ENCODE data around the gene C1QTNF8. TPM values are rescaled to one million over a fixed set of nuclear protein-coding genes. Genes with fewer than 3 reads are reported as not detected.

C1QTNF8 gene
- total and polyA plus RNA-seq, 5 donors from 2014 or later: not detected

GRCh38 chr16:1131378-1131994 is 35.4 kb upstream of the C1QTNF8 start:
- Mint-ChIP-seq H3K4me3 (no peak overlapping the region), H3K36me3 (no peaks in the 10 kb centered on the region), H3K9me3 (no peaks in the 10 kb centered on the region), H3K27me3 (no peaks in the 10 kb centered on the region), H3K27ac (no peak overlapping the region), H3K4me1 (no peaks in the 10 kb centered on the region)
- H3K27ac ChIP-seq (ENCODE audit: insufficient read depth, low read length, poor library complexity, severe bottlenecking): no peak overlapping the region
- H3K9me3 ChIP-seq (ENCODE audit: control insufficient read depth in 2 of 2, low read length in 2 of 2): no peaks in the 10 kb centered on the region
- no peaks in the 10 kb centered on the region for H3K27me3 ChIP-seq (ENCODE audit: control insufficient read depth, insufficient read depth, low read length)
- ATAC-seq (ENCODE audit: low read depth in 2 of 2) (no peak), DNase-seq (no peak)
- H3K36me3 ChIP-seq (ENCODE audit: control insufficient read depth, insufficient read depth, low read length): no peaks in the 10 kb centered on the region
- H3K4me1 ChIP-seq (ENCODE audit: control insufficient read depth, insufficient read depth, low read length, poor library complexity, severe bottlenecking): no peaks in the 10 kb centered on the region
- no peak overlapping the region for H3K4me3 ChIP-seq (ENCODE audit: low read depth, low read length)

- no peak overlapping the region for H3K27ac Mint-ChIP-seq
- Histone ChIP-seq H3K9me3 (ENCODE audit: control insufficient read depth in 2 of 2, low read length in 2 of 2) (no peaks in the 10 kb centered on the region), H3K27me3 (ENCODE audit: control insufficient read depth, insufficient read depth, low read length) (no peaks in the 10 kb centered on the region), H3K27ac (ENCODE audit: insufficient read depth, low read length, poor library complexity, severe bottlenecking) (no peak overlapping the region), H3K36me3 (ENCODE audit: control insufficient read depth, insufficient read depth, low read length) (no peaks in the 10 kb centered on the region), H3K4me1 (ENCODE audit: control insufficient read depth, insufficient read depth, low read length, poor library complexity, severe bottlenecking) (no peaks in the 10 kb centered on the region), H3K4me3 (ENCODE audit: low read depth, low read length) (no peak overlapping the region)
- no peaks in the 10 kb centered on the region for H3K4me1 Mint-ChIP-seq
- no peak overlapping the region for H3K4me3 Mint-ChIP-seq
- DNase-seq (no peak), ATAC-seq (ENCODE audit: low read depth in 2 of 2) (no peak)
- no peaks in the 10 kb centered on the region for H3K36me3 Mint-ChIP-seq
- no peaks in the 10 kb centered on the region for H3K27me3 Mint-ChIP-seq
- no peaks in the 10 kb centered on the region for H3K9me3 Mint-ChIP-seq
These were observed 34.3 kb upstream of the C1QTNF8 start for GRCh38 chr16:1130382-1130781.

- H3K27me3 Mint-ChIP-seq: no peaks in the 10 kb centered on the region
- no peaks in the 10 kb centered on the region for H3K9me3 Mint-ChIP-seq
- no peak overlapping the region for H3K27ac Mint-ChIP-seq
- Histone ChIP-seq H3K4me1 (ENCODE audit: control insufficient read depth, insufficient read depth, low read length, poor library complexity, severe bottlenecking) (no peaks in the 10 kb centered on the region), H3K27ac (ENCODE audit: insufficient read depth, low read length, poor library complexity, severe bottlenecking) (no peak overlapping the region), H3K36me3 (ENCODE audit: control insufficient read depth, insufficient read depth, low read length) (no peaks in the 10 kb centered on the region), H3K9me3 (ENCODE audit: control insufficient read depth in 2 of 2, low read length in 2 of 2) (no peaks in the 10 kb centered on the region), H3K4me3 (ENCODE audit: low read depth, low read length) (no peak overlapping the region), H3K27me3 (ENCODE audit: control insufficient read depth, insufficient read depth, low read length) (no peaks in the 10 kb centered on the region)
- DNase-seq (no peak), ATAC-seq (ENCODE audit: low read depth in 2 of 2) (no peak)
- no peaks in the 10 kb centered on the region for H3K4me1 Mint-ChIP-seq
- H3K36me3 Mint-ChIP-seq: no peaks in the 10 kb centered on the region
- no peak overlapping the region for H3K4me3 Mint-ChIP-seq
These were observed 33.3 kb upstream of the C1QTNF8 start for GRCh38 chr16:1129106-1129960.

GRCh38 chr16:1127971-1128715 is 32.1 kb upstream of the C1QTNF8 start:
- DNase-seq (no peak), ATAC-seq (ENCODE audit: low read depth in 2 of 2) (no peak)
- H3K36me3 ChIP-seq (ENCODE audit: control insufficient read depth, insufficient read depth, low read length): no peaks in the 10 kb centered on the region
- Mint-ChIP-seq H3K27me3 (no peaks in the 10 kb centered on the region), H3K4me1 (no peaks in the 10 kb centered on the region), H3K36me3 (no peaks in the 10 kb centered on the region), H3K4me3 (no peak overlapping the region), H3K9me3 (no peaks in the 10 kb centered on the region), H3K27ac (no peak overlapping the region)
- no peaks in the 10 kb centered on the region for H3K4me1 ChIP-seq (ENCODE audit: control insufficient read depth, insufficient read depth, low read length, poor library complexity, severe bottlenecking)
- H3K4me3 ChIP-seq (ENCODE audit: low read depth, low read length): no peak overlapping the region
- no peaks in the 10 kb centered on the region for H3K27me3 ChIP-seq (ENCODE audit: control insufficient read depth, insufficient read depth, low read length)
- no peaks in the 10 kb centered on the region for H3K9me3 ChIP-seq (ENCODE audit: control insufficient read depth in 2 of 2, low read length in 2 of 2)
- H3K27ac ChIP-seq (ENCODE audit: insufficient read depth, low read length, poor library complexity, severe bottlenecking): no peak overlapping the region

GRCh38 chr16:1127101-1127500 is 31.1 kb upstream of the C1QTNF8 start:
- Histone ChIP-seq H3K4me1 (ENCODE audit: control insufficient read depth, insufficient read depth, low read length, poor library complexity, severe bottlenecking) (no peaks in the 10 kb centered on the region), H3K36me3 (ENCODE audit: control insufficient read depth, insufficient read depth, low read length) (no peaks in the 10 kb centered on the region), H3K4me3 (ENCODE audit: low read depth, low read length) (no peak overlapping the region), H3K27ac (ENCODE audit: insufficient read depth, low read length, poor library complexity, severe bottlenecking) (no peak overlapping the region), H3K9me3 (ENCODE audit: control insufficient read depth in 2 of 2, low read length in 2 of 2) (no peaks in the 10 kb centered on the region), H3K27me3 (ENCODE audit: control insufficient read depth, insufficient read depth, low read length) (no peaks in the 10 kb centered on the region)
- DNase-seq (no peak), ATAC-seq (ENCODE audit: low read depth in 2 of 2) (no peak)
- Mint-ChIP-seq H3K4me1 (no peaks in the 10 kb centered on the region), H3K27ac (no peak overlapping the region), H3K27me3 (no peaks in the 10 kb centered on the region), H3K36me3 (no peaks in the 10 kb centered on the region), H3K4me3 (no peak overlapping the region), H3K9me3 (no peaks in the 10 kb centered on the region)

- no peaks in the 10 kb centered on the region for H3K4me1 Mint-ChIP-seq
- Histone ChIP-seq H3K9me3 (ENCODE audit: control insufficient read depth in 2 of 2, low read length in 2 of 2) (no peaks in the 10 kb centered on the region), H3K4me1 (ENCODE audit: control insufficient read depth, insufficient read depth, low read length, poor library complexity, severe bottlenecking) (no peaks in the 10 kb centered on the region), H3K27ac (ENCODE audit: insufficient read depth, low read length, poor library complexity, severe bottlenecking) (no peak overlapping the region), H3K36me3 (ENCODE audit: control insufficient read depth, insufficient read depth, low read length) (no peaks in the 10 kb centered on the region), H3K27me3 (ENCODE audit: control insufficient read depth, insufficient read depth, low read length) (no peaks in the 10 kb centered on the region), H3K4me3 (ENCODE audit: low read depth, low read length) (no peak overlapping the region)
- no peaks in the 10 kb centered on the region for H3K36me3 Mint-ChIP-seq
- H3K27ac Mint-ChIP-seq: no peak overlapping the region
- H3K27me3 Mint-ChIP-seq: no peaks in the 10 kb centered on the region
- ATAC-seq (ENCODE audit: low read depth in 2 of 2) (no peak), DNase-seq (no peak)
- H3K4me3 Mint-ChIP-seq: no peak overlapping the region
- no peaks in the 10 kb centered on the region for H3K9me3 Mint-ChIP-seq
These were observed 30.5 kb upstream of the C1QTNF8 start for GRCh38 chr16:1126586-1126985.

GRCh38 chr16:1126044-1126443 is 30.0 kb upstream of the C1QTNF8 start:
- Mint-ChIP-seq H3K36me3 (no peaks in the 10 kb centered on the region), H3K4me3 (no peak overlapping the region), H3K27me3 (no peaks in the 10 kb centered on the region), H3K27ac (no peak overlapping the region), H3K4me1 (no peaks in the 10 kb centered on the region), H3K9me3 (no peaks in the 10 kb centered on the region)
- H3K27me3 ChIP-seq (ENCODE audit: control insufficient read depth, insufficient read depth, low read length): no peaks in the 10 kb centered on the region
- no peaks in the 10 kb centered on the region for H3K36me3 ChIP-seq (ENCODE audit: control insufficient read depth, insufficient read depth, low read length)
- ATAC-seq (ENCODE audit: low read depth in 2 of 2) (no peak), DNase-seq (no peak)
- no peak overlapping the region for H3K4me3 ChIP-seq (ENCODE audit: low read depth, low read length)
- no peaks in the 10 kb centered on the region for H3K4me1 ChIP-seq (ENCODE audit: control insufficient read depth, insufficient read depth, low read length, poor library complexity, severe bottlenecking)
- H3K9me3 ChIP-seq (ENCODE audit: control insufficient read depth in 2 of 2, low read length in 2 of 2): no peaks in the 10 kb centered on the region
- no peak overlapping the region for H3K27ac ChIP-seq (ENCODE audit: insufficient read depth, low read length, poor library complexity, severe bottlenecking)
